Kidney epithelial cell (primary cell): ENCODE results near the gene LIPM. TPM values are rescaled to one million over a fixed set of nuclear protein-coding genes. Genes with fewer than 3 reads are reported as not detected.

ENCODE experiments used
- DNase-seq: peaks from one replicate; pipeline ENCODE4 v3.0.0-alpha.2; 2010; ENCODE audit warnings: low read depth
- H3K27me3 ChIP-seq: 2 replicates; pipeline ENCODE4 v1.6.0; 2011; ENCODE audit warnings: low read length; ENCODE audit not compliant: control insufficient read depth, insufficient read depth
- H3K36me3 ChIP-seq: 2 replicates; pipeline ENCODE4 v1.5.1; 2011; ENCODE audit warnings: low read length; ENCODE audit not compliant: control insufficient read depth, insufficient read depth
- H3K4me3 ChIP-seq: 2 replicates; pipeline ENCODE4 v1.5.1; 2011; ENCODE audit warnings: low read depth, mild to moderate bottlenecking, control low read depth, low read length
- total RNA-seq: library from RNA; depleted of rRNA; stranded (reverse); fragments of >200 nt; gene quantifications from 2 replicates; pipeline ENCODE4 v1.2.3, GENCODE V29; 2015
- TF ChIP-seq, protein P1 (sequence below): IDR thresholded peaks from 2 replicates; pipeline ENCODE4 v1.5.1; 2011; ENCODE audit warnings: mild to moderate bottlenecking, moderate library complexity, low read length, control low read depth, inconsistent platforms; ENCODE audit not compliant: insufficient read depth, poor library complexity, severe bottlenecking

LIPM gene
- total RNA-seq, 1 donor from 2014 or later = not detected

- no peaks in the 10 kb centered on the region for H3K36me3 ChIP-seq
- H3K4me3 ChIP-seq = no peak overlapping the region
- DNase-seq = no peak
- H3K27me3 ChIP-seq = no peaks in the 10 kb centered on the region
- TF ChIP-seq, protein P1, sequence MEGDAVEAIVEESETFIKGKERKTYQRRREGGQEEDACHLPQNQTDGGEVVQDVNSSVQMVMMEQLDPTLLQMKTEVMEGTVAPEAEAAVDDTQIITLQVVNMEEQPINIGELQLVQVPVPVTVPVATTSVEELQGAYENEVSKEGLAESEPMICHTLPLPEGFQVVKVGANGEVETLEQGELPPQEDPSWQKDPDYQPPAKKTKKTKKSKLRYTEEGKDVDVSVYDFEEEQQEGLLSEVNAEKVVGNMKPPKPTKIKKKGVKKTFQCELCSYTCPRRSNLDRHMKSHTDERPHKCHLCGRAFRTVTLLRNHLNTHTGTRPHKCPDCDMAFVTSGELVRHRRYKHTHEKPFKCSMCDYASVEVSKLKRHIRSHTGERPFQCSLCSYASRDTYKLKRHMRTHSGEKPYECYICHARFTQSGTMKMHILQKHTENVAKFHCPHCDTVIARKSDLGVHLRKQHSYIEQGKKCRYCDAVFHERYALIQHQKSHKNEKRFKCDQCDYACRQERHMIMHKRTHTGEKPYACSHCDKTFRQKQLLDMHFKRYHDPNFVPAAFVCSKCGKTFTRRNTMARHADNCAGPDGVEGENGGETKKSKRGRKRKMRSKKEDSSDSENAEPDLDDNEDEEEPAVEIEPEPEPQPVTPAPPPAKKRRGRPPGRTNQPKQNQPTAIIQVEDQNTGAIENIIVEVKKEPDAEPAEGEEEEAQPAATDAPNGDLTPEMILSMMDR = no peak
These were observed 28.2 kb downstream of the LIPM start for GRCh38 chr10:88830643-88831268.

- Histone ChIP-seq H3K27me3 (no peaks in the 10 kb centered on the region), H3K4me3 (no peak overlapping the region), H3K36me3 (no peaks in the 10 kb centered on the region)
- TF ChIP-seq, protein P1 = no peak
- no peak for DNase-seq
These were observed 29.2 kb downstream of the LIPM start for GRCh38 chr10:88831709-88832108.

DNA sequence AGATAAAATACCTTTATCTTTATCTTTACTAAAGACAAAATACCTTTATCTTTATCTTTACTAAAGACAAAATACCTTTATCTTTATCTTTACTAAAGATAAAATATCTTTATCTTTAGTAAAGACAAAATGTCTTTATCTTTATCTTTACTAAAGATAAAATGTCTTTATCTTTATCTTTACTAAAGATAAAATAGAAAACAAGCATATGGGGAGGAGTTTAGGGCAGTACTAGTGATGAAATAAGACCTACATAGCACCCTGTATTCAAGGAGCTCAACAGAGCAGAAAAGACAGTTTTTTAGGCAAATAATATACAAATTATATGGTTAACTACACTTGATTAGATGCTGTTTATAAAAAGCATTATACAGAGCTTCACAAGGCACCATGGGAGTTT lies 29.8 kb downstream of the LIPM start:
- no peaks in the 10 kb centered on the region for H3K36me3 ChIP-seq
- H3K27me3 ChIP-seq = no peaks in the 10 kb centered on the region
- DNase-seq = no peak
- H3K4me3 ChIP-seq = no peak overlapping the region
- TF ChIP-seq, protein P1 = no peak

DNA sequence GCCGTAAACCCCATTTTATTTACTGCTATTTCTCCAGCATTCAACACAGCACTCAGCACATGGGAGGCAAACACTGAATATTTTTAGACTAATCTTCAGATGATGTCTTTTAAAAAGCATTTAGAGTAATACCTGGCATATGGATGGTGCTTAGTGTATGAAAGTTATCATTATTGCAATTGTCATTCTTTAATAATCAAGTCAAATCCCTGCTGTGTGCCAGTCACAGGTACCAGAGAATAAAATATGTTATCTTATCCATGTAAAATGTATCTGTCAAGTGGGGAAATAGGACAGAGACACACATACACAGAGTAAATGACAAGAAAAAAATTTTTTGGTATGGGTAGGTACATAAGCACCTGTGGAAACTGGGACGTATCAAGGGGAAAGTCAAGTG lies 30.6 kb downstream of the LIPM start:
- no peaks in the 10 kb centered on the region for H3K36me3 ChIP-seq
- TF ChIP-seq, protein P1 = no peak
- DNase-seq = no peak
- no peaks in the 10 kb centered on the region for H3K27me3 ChIP-seq
- no peak overlapping the region for H3K4me3 ChIP-seq

DNA sequence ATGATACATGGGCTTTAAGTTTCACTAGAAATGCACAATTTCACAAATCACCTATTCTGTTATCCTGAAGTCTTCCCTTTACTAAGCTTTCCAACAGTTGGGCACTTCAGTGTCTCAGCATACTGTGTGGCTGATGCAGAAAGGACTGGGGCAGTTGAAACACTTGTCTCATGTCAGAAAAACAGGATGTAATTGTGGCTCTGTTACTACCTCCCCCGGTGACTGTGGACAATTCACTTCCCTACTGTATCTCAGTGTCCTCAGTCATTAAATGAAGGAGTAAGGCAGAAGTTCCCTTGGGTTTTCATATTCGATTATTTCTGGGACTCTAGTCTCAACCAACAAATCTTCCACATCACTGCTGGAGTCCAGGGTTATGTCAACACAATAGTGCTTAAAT lies 31.2 kb downstream of the LIPM start:
- no peaks in the 10 kb centered on the region for H3K36me3 ChIP-seq

More for the DNA sequence above, 31.2 kb downstream of the LIPM start:
- Histone ChIP-seq H3K27me3 (no peaks in the 10 kb centered on the region), H3K4me3 (no peak overlapping the region)
- no peak for DNase-seq
- TF ChIP-seq, protein P1 = no peak
